GM12872 (cell line): ENCODE data around the gene AP2B1.

Experiments used
- CTCF ChIP-seq: IDR thresholded peaks from 3 replicates; pipeline ENCODE4 v1.5.1; 2011; ENCODE audit warnings: low read depth, mild to moderate bottlenecking, low read length, moderate library complexity; ENCODE audit not compliant: insufficient read depth

AP2B1 gene

GRCh38 chr17:35577830-35578196 is 9.3 kb upstream of the AP2B1 start:
- no peak for TF ChIP-seq CTCF

DNA sequence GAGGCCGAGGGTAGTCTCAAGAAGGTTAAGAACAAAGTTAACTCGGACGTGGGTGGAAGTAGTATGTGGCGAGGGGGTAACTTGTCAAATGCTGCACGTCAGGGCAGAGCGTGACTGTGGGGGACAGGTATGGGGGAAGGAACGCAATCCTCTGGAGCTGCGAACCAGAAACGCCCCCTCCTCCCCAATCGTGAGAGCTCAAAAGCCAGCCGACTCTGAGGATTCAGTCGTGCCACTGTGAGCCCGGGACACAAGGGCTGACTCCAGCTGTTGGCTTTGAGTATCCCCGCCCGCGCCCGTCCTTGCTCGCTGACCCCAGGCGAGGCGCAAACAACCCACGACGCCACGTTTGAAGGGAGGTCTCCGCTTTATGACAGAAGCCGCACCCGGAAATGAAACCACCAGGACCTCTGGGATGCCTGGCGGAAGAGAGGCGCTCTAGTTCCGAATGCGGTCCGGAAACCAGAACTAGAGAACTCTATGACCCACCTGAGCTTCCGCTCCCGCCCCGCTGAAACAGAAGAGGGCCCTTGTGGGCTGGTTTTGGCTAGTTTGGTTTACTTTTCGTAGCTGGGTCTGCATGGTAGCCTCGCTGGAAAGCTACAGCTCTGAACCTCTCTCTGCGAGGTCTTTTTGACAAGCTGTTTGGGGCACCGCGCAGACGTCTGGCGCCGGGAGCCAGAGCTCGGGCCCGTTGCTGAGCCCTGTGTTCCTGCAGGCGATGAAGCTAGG is 8.8 kb upstream of the AP2B1 start, which contains the start of gene PEX12:
TSS of gene PEX12 (minus strand) at position 375 of the 732 bp plus-strand sequence. CDS start 550 bp downstream, outside the sequence.
- no peak for TF ChIP-seq CTCF

DNA sequence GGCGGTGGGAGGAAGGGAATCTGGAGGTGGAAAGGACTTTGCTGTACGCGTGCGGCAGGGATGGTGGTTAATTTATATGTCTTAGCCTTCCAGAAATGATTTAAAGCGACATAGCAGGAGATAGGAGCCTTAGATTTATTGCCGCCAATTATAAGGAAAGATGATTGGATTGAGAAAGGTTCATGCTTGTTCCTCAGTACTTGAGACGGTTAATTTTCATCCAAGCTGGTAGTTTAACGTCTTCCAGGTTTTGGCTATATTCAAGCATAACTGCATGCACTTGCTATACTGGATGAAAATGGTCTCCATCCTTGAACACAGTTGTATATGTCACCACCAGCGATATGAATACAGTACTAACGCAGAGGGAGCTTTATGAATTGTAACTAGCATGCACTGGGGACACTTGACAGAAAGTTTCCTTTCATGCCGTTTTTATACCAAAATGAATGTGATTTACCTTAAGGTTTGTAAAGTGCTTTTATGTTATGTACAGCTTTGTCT is 8.1 kb upstream of the AP2B1 start:
- TF ChIP-seq CTCF = no peak

- no peak for TF ChIP-seq CTCF
Measured at GRCh38 chr17:35584061-35584460, 3.1 kb upstream of the AP2B1 start.

DNA sequence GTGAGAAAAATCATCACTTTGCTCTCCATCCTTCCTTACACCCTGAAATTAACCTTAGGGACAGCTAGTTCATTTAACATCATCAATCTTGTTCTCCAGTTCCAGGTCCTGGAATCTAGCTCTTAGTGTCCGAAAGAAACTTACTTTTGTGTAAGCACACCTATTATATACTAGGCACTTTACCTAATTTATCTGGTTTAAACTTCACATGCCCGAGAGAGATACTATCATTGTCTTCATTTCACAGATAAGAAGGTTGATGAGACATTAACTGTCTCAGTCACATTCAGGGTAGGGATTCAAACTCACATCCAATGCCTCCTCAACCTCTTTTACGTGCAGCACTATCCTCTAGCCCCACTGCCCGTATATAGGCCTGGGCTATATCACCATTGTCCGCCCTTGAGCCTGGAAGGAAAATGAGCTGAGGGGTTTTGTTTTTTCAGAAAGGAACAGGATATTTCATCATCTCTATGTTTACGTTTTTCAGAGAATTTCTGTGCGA is 501 bp upstream of the AP2B1 start:
- TF ChIP-seq CTCF = no peak

DNA sequence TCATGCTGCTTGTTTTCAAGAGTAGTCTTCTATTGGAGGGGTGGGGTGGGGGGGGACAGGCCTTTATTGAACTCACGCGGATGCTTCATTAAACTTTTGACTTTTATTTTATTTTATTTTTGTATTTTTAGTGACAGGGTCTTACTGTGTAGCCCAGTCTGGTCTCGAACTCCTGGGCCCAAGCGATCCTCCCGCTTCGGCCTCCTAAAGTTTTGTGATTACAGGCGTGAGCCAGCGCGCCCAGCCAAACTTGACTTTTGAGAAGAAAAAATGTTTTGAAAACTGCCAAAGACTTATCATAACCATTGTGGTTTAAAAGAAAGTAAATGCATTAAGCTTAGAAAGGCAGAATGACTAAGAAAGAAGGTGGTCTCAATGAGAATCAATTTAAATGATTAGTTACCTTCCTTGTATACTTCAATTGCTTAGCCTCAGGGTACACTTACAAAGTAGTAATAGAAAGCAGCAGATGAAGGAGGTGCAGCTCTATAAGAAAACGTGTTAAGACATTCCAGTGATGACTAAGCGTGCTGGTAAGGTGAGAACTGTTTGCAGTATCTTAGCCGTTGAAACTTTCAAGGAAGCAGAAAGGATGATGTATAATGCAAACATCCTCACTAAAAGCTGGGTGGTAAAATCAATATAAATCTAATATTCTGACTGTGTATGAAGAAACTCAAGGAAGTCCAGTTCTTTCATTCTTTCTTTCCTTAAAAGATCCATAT is 1.2 kb downstream of the AP2B1 start:
- TF ChIP-seq CTCF = no peak

DNA sequence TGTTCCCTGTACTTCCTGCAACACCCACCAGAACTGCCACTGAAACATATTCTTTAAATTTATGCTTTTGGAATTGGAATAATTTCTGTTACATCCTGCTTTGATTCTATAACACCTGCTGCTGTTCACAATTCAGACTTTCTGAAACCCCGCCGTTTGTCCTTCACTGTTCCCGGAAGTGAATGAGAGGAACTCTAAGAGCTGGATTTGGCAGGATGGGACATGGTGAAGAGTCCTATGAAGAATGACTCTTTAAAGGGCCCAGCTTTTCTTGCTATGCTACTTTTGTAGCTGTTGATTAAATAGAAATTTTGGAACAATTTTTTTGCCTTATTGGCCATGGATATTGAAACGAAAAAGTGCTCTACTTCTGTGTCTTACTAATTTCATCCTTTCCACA is 8.9 kb downstream of the AP2B1 start:
- TF ChIP-seq CTCF = no peak
